Activated CD4-positive, alpha-beta memory T cell treated with anti-CD3 and anti-CD28 coated beads for 36 hours (primary cell): ENCODE data around the gene HDHD2. TPM values are rescaled to one million over a fixed set of nuclear protein-coding genes. Genes with fewer than 3 reads are reported as not detected.

Experiments
- CTCF ChIA-PET: fragments of 350-600 bp; sonication (Branson Sonifier 250); formaldehyde crosslinking; loops from one replicate; lab custom pipeline; 2021; ENCODE audit warnings: antibody characterized with exemption, inconsistent platforms; lab: Charles Lee
- POLR2A ChIA-PET: fragments of 350-600 bp; sonication (Branson Sonifier 250); formaldehyde crosslinking; loops from one replicate; lab custom pipeline; 2021; ENCODE audit warnings: antibody characterized with exemption; lab: Charles Lee
- DNase-seq: peaks from one replicate; pipeline ENCODE4 v3.0.0-alpha.2; 2020
- H3K27ac Mint-ChIP-seq: one replicate; pipeline ENCODE4 v1.8.0; 2021; ENCODE audit warnings: mixed read lengths
- H3K27me3 Mint-ChIP-seq: one replicate; pipeline ENCODE4 v1.8.0; 2021; ENCODE audit warnings: mixed read lengths
- H3K36me3 Mint-ChIP-seq: one replicate; pipeline ENCODE4 v1.8.0; 2021; ENCODE audit warnings: mixed read lengths
- H3K4me1 Mint-ChIP-seq: one replicate; pipeline ENCODE4 v1.8.0; 2021; ENCODE audit warnings: low read depth, mixed read lengths
- H3K4me3 Mint-ChIP-seq: one replicate; pipeline ENCODE4 v1.8.0; 2021; ENCODE audit warnings: mild to moderate bottlenecking, mixed read lengths
- H3K9me3 Mint-ChIP-seq: one replicate; pipeline ENCODE4 v1.8.0; 2021; ENCODE audit warnings: mixed read lengths
- intact Hi-C: fragments of 100-400 bp; cut with micrococcal nuclease; formaldehyde crosslinking; loops from one replicate; pipeline ENCODE4 v1.15.1; 2023
- total RNA-seq, 2 experiments: library from RNA; stranded (reverse); gene quantifications; one replicate each; pipeline ENCODE4 v1.2.3, GENCODE V29; 2021

HDHD2 gene
- total RNA-seq, 2 experiments from 2014 or later, result 26.4 to 32.9 TPM

GRCh38 chr18:47146206-47146605 lies 4.1 kb downstream of the HDHD2 start:
- Mint-ChIP-seq H3K4me3 (no peak overlapping the region), H3K4me1 (peaks cover 29% of the 10 kb centered on the region), H3K36me3 (peaks cover 11% of the 10 kb centered on the region), H3K27ac (no peak overlapping the region), H3K27me3 (no peaks in the 10 kb centered on the region), H3K9me3 (no peaks in the 10 kb centered on the region)
- CTCF ChIA-PET, result no interaction called here
- DNase-seq, result no peak
- intact Hi-C loops, result no loop called here
- POLR2A ChIA-PET, result no interaction called here

- DNase-seq, result no peak
- Mint-ChIP-seq H3K36me3 (peaks cover 15% of the 10 kb centered on the region), H3K4me1 (peaks cover 20% of the 10 kb centered on the region), H3K9me3 (no peaks in the 10 kb centered on the region), H3K27me3 (no peaks in the 10 kb centered on the region), H3K27ac (no peak overlapping the region), H3K4me3 (no peak overlapping the region)
- intact Hi-C loops, result no loop called here
- CTCF ChIA-PET, result no interaction called here
- POLR2A ChIA-PET, result no interaction called here
These were observed 6.3 kb downstream of the HDHD2 start for GRCh38 chr18:47143899-47144485.

- H3K4me1 Mint-ChIP-seq, result peaks cover 13% of the 10 kb centered on the region
- ChIA-PET CTCF (no interaction called here), POLR2A (no interaction called here)
- H3K4me3 Mint-ChIP-seq, result no peak overlapping the region
- H3K27me3 Mint-ChIP-seq, result no peaks in the 10 kb centered on the region
- H3K9me3 Mint-ChIP-seq, result no peaks in the 10 kb centered on the region
- H3K27ac Mint-ChIP-seq, result no peak overlapping the region
- H3K36me3 Mint-ChIP-seq, result peaks cover 15% of the 10 kb centered on the region
- no peak for DNase-seq
- intact Hi-C loops, result no loop called here
These were observed 7.1 kb downstream of the HDHD2 start for GRCh38 chr18:47143153-47143552.

- H3K27ac Mint-ChIP-seq, result no peak overlapping the region
- ChIA-PET POLR2A (no interaction called here), CTCF (no interaction called here)
- no peaks in the 10 kb centered on the region for H3K9me3 Mint-ChIP-seq
- H3K4me1 Mint-ChIP-seq, result peaks cover 13% of the 10 kb centered on the region
- intact Hi-C loops, result no loop called here
- no peak for DNase-seq
- H3K4me3 Mint-ChIP-seq, result no peak overlapping the region
- H3K27me3 Mint-ChIP-seq, result no peaks in the 10 kb centered on the region
- peaks cover 15% of the 10 kb centered on the region for H3K36me3 Mint-ChIP-seq
These were observed 9.0 kb downstream of the HDHD2 start for GRCh38 chr18:47141289-47141688.

- intact Hi-C loops, result loop anchor here (2.0 kb wide), 1 partner anchor 56 kb away; the partner anchor contains the start of gene IER3IP1
- peaks cover 29% of the 10 kb centered on the region for H3K36me3 Mint-ChIP-seq
- CTCF ChIA-PET, result interaction anchor here (1.4 kb wide), 1 partner anchor 29 kb away, joined by 12 read pairs; the partner anchor contains the start of gene HDHD2
- H3K9me3 Mint-ChIP-seq, result no peaks in the 10 kb centered on the region
- H3K4me3 Mint-ChIP-seq, result no peak overlapping the region
- no peak overlapping the region for H3K27ac Mint-ChIP-seq
- no peak for DNase-seq
- no peaks in the 10 kb centered on the region for H3K27me3 Mint-ChIP-seq
- POLR2A ChIA-PET, result interaction anchor here (1.0 kb wide), 1 partner anchor 54 kb away, joined by 4 read pairs; no protein-coding TSS in a partner anchor
- H3K4me1 Mint-ChIP-seq, result peaks cover 26% of the 10 kb centered on the region
These were observed 29.2 kb downstream of the HDHD2 start for GRCh38 chr18:47121146-47121545.

GRCh38 chr18:47120428-47120827 lies 29.9 kb downstream of the HDHD2 start:
- POLR2A ChIA-PET, result interaction anchor here (0.9 to 1.0 kb wide), 4 partner anchors 30 to 55 kb away, joined by 4 to 8 read pairs (median 4); partner anchors contain the start of gene HDHD2
- DNase-seq, result peak; percentile 37

GRCh38 chr18:47118981-47119380 lies 31.3 kb downstream of the HDHD2 start:
- Mint-ChIP-seq H3K4me1 (peaks cover 26% of the 10 kb centered on the region), H3K9me3 (no peaks in the 10 kb centered on the region), H3K36me3 (peaks cover 28% of the 10 kb centered on the region), H3K27ac (no peak overlapping the region), H3K27me3 (no peaks in the 10 kb centered on the region), H3K4me3 (no peak overlapping the region)
- DNase-seq, result no peak
- CTCF ChIA-PET, result no interaction called here
- intact Hi-C loops, result no loop called here
- POLR2A ChIA-PET, result no interaction called here

More at GRCh38 chr18:47120428-47120827, 29.9 kb downstream of the HDHD2 start:
- no peaks in the 10 kb centered on the region for H3K9me3 Mint-ChIP-seq
- CTCF ChIA-PET, result interaction anchor here (0.9 to 1.4 kb wide), 3 partner anchors 30 to 629 kb away, joined by 3 to 12 read pairs (median 3); partner anchors contain the start of gene HDHD2
- peaks cover 29% of the 10 kb centered on the region for H3K36me3 Mint-ChIP-seq
- no peaks in the 10 kb centered on the region for H3K27me3 Mint-ChIP-seq
- peak overlapping the region; percentile 40 for H3K27ac Mint-ChIP-seq
- H3K4me3 Mint-ChIP-seq, result no peak overlapping the region
- intact Hi-C loops, result loop anchor here (1.0 to 2.0 kb wide), 2 partner anchors 30 to 56 kb away; partner anchors contain the start of genes HDHD2 and IER3IP1
- H3K4me1 Mint-ChIP-seq, result peaks cover 26% of the 10 kb centered on the region

- no peaks in the 10 kb centered on the region for H3K27me3 Mint-ChIP-seq
- H3K9me3 Mint-ChIP-seq, result no peaks in the 10 kb centered on the region
- H3K4me3 Mint-ChIP-seq, result no peak overlapping the region
- peaks cover 38% of the 10 kb centered on the region for H3K36me3 Mint-ChIP-seq
- ChIA-PET CTCF (no interaction called here), POLR2A (no interaction called here)
- no peak overlapping the region for H3K27ac Mint-ChIP-seq
- DNase-seq, result no peak
- intact Hi-C loops, result no loop called here
- peaks cover 9% of the 10 kb centered on the region for H3K4me1 Mint-ChIP-seq
These were observed 35.1 kb downstream of the HDHD2 start for GRCh38 chr18:47115205-47115604.

GRCh38 chr18:47113796-47114540 lies 36.3 kb downstream of the HDHD2 start:
- CTCF ChIA-PET, result interaction anchor here (0.7 to 2.8 kb wide), 4 partner anchors 12 to 635 kb away, joined by 3 to 13 read pairs (median 6); no protein-coding TSS in a partner anchor
- intact Hi-C loops, result no loop called here
- Mint-ChIP-seq H3K27ac (no peak overlapping the region), H3K27me3 (no peaks in the 10 kb centered on the region), H3K4me1 (no peaks in the 10 kb centered on the region), H3K9me3 (no peaks in the 10 kb centered on the region), H3K4me3 (no peak overlapping the region), H3K36me3 (peaks cover 29% of the 10 kb centered on the region)
- no peak for DNase-seq
- POLR2A ChIA-PET, result interaction anchor here (0.5 kb wide), 1 partner anchor 52 kb away, joined by 4 read pairs; no protein-coding TSS in a partner anchor

- POLR2A ChIA-PET, result no interaction called here
- CTCF ChIA-PET, result no interaction called here
- Mint-ChIP-seq H3K27ac (no peak overlapping the region), H3K27me3 (no peaks in the 10 kb centered on the region), H3K4me1 (no peaks in the 10 kb centered on the region), H3K4me3 (no peak overlapping the region), H3K36me3 (peaks cover 22% of the 10 kb centered on the region), H3K9me3 (no peaks in the 10 kb centered on the region)
- no peak for DNase-seq
- intact Hi-C loops, result no loop called here
These were observed 39.6 kb downstream of the HDHD2 start for GRCh38 chr18:47110492-47111274.

GRCh38 chr18:47109720-47110119 lies 40.6 kb downstream of the HDHD2 start:
- POLR2A ChIA-PET, result no interaction called here
- Mint-ChIP-seq H3K36me3 (peaks cover 19% of the 10 kb centered on the region), H3K4me1 (no peaks in the 10 kb centered on the region), H3K9me3 (no peaks in the 10 kb centered on the region), H3K27ac (no peak overlapping the region), H3K27me3 (no peaks in the 10 kb centered on the region), H3K4me3 (no peak overlapping the region)
- no peak for DNase-seq
- intact Hi-C loops, result loop anchor here (10.0 kb wide), 2 partner anchors 155 to 645 kb away; no protein-coding TSS in a partner anchor
- CTCF ChIA-PET, result no interaction called here
